ENCODE measurements around the gene SLC17A4.

Gene SLC17A4

GRCh38 chr6:25787428-25787827 lies 32.9 kb downstream of the SLC17A4 start:
- no peak for TF ChIP-seq CTCF (IDR thresholded peaks at IDR 0.05; ENCODE audit: borderline replicate concordance, insufficient read depth, low read depth, low read length)
- no peak overlapping the region for H3K4me3 ChIP-seq (ENCODE audit: low read depth, low read length)

DNA sequence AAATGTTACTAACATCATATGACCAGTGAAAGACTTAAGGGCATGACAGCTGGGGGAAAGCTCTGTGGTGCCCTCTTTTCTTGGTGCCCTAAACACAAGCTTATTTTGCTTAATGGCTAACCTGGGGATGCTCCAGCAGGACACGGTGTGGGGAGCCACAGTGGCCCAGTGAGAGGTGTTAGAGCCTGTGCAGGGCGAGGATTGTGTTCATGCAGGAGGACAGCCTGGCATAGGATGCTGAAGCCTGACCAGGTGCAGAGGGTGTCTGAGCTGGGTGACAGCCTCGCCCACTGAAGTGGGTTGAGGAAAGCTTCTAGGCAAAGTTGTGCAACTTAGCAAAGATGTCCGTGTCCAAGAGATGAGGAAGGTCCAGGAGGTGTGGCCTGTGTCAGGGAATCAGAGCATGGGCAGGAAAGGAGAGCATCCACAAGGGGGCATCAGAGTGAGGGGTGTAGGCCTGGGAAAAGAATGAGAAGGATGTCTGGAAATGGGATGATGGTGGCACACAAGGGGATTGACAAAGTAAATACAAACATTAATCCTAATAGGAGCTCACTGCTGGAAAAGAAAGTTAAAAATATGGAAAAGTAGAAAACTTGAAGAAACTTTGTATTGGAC lies 33.9 kb downstream of the SLC17A4 start:
- H3K4me3 ChIP-seq (ENCODE audit: low read depth, low read length): no peak overlapping the region
- TF ChIP-seq CTCF (IDR thresholded peaks at IDR 0.05; ENCODE audit: borderline replicate concordance, insufficient read depth, low read depth, low read length): peak; percentile 51; the same call in 1 of the 2 replicates

DNA sequence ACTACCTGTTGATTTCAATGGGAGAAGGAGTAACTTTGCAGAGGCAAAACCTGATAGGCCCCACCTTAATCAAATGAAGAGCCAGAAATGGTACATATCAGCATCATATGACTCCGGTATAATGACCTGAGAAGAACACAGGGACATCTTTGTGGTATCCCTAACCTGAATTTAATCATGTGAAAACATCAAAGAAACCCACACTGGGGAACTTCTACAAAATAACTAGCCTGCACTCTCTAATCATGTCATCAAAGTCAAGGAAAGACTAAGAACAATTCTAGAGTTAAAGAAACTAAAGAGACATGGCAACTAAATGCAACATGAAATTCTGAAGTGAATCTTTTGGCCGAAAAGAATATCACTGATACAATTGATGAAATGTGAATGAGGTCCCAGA lies 34.9 kb downstream of the SLC17A4 start:
- TF ChIP-seq CTCF (IDR thresholded peaks at IDR 0.05; ENCODE audit: borderline replicate concordance, insufficient read depth, low read depth, low read length): no peak
- no peak overlapping the region for H3K4me3 ChIP-seq (ENCODE audit: low read depth, low read length)

GRCh38 chr6:25792016-25792415 lies 37.5 kb downstream of the SLC17A4 start:
- no peak overlapping the region for H3K4me3 ChIP-seq (ENCODE audit: low read depth, low read length)
- no peak for TF ChIP-seq CTCF (IDR thresholded peaks at IDR 0.05; ENCODE audit: borderline replicate concordance, insufficient read depth, low read depth, low read length)

DNA sequence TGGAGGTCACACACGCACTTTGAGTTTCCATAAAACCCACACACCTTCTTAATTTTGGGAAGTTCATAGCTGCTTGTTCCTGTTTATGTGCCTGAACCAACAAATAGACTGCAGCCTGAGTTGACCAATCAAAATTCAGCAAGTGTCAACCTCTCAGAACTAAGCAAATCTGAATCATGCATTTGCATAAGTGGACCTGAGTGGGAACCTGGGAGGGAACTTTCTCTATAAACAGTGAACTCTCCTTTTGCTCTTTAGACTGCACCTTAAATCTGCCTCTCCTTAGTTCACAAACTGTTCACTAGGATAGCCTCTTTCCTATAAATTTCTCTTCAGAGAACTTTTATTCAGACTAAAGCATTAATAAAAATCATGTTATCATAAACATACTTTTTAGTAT lies 39.4 kb downstream of the SLC17A4 start:
- no peak overlapping the region for H3K4me3 ChIP-seq (ENCODE audit: low read depth, low read length)
- no peak for TF ChIP-seq CTCF (IDR thresholded peaks at IDR 0.05; ENCODE audit: borderline replicate concordance, insufficient read depth, low read depth, low read length)

- TF ChIP-seq CTCF (IDR thresholded peaks at IDR 0.05; ENCODE audit: borderline replicate concordance, insufficient read depth, low read depth, low read length): no peak
- no peak overlapping the region for H3K4me3 ChIP-seq (ENCODE audit: low read depth, low read length)
These were observed 40.2 kb downstream of the SLC17A4 start for GRCh38 chr6:25794784-25795183.

GRCh38 chr6:25801436-25801835 lies 46.9 kb downstream of the SLC17A4 start:
- H3K4me3 ChIP-seq (ENCODE audit: low read depth, low read length): no peak overlapping the region
- TF ChIP-seq CTCF (IDR thresholded peaks at IDR 0.05; ENCODE audit: borderline replicate concordance, insufficient read depth, low read depth, low read length): no peak

Measured in GM12875 (cell line).